Endothelial cell of umbilical vein (primary cell): ENCODE results near the gene TGIF1. TPM values are rescaled to one million over a fixed set of nuclear protein-coding genes. Genes with fewer than 3 reads are reported as not detected.
A peak's percentile ranks its signal among the peaks of the same experiment; 100 is the strongest.
"Not testable (repeated sequence)": the region's sequence is repeated elsewhere in the genome, so short reads cannot be mapped to it uniquely, and the experiment has no call there.

Experiments
- BruUV-seq: library from RNA; stranded (reverse); fragments of 400-500 nt; replicated peaks from 2 replicates; lab custom pipeline; 2021; lab: Mats Ljungman, UMichigan
- CTCF ChIA-PET: fragments of 300-600, 350-600 bp; sonication (Branson Sonifier 250); formaldehyde crosslinking; loops from one replicate; lab custom pipeline; 2021; ENCODE audit warnings: antibody characterized with exemption, inconsistent platforms; lab: Charles Lee
- POLR2A ChIA-PET: fragments of 300-600, 350-600 bp; sonication (Branson Sonifier 250); formaldehyde crosslinking; loops from one replicate; lab custom pipeline; 2021; ENCODE audit warnings: antibody characterized with exemption, inconsistent platforms; lab: Charles Lee
- DNase-seq: peaks from one replicate; pipeline ENCODE4 v3.0.0-alpha.2; 2011; ENCODE audit warnings: low read depth, low spot score
- FAIRE-seq: peaks from 2 replicates; lab custom pipeline; 2011; peaks lifted over from hg19 to GRCh38; lab: Jason Lieb, UNC
- H2AFZ ChIP-seq: 2 replicates; pipeline ENCODE4 v1.6.0; 2012; ENCODE audit warnings: low read depth, low read length, control low read depth, inconsistent platforms
- H3K27ac ChIP-seq: 2 replicates; pipeline ENCODE4 v1.5.1; 2011; ENCODE audit warnings: low read depth, mild to moderate bottlenecking, control low read depth, low read length, moderate library complexity; ENCODE audit not compliant: insufficient read depth
- H3K27me3 ChIP-seq, 2 experiments: 2 replicates each; pipeline versions ENCODE4 v1.6.0 to v1.6.1; 2011; ENCODE audit warnings: low read length in 2 of 2, mixed read lengths in 1 of 2; ENCODE audit not compliant: control insufficient read depth in 2 of 2, insufficient read depth in 2 of 2
- H3K36me3 ChIP-seq, 2 experiments: 2 replicates in 1 of 2; 3 replicates in 1 of 2; pipeline ENCODE4 v1.5.1; 2011; ENCODE audit warnings: low read length in 2 of 2, mild to moderate bottlenecking in 1 of 2, moderate library complexity in 1 of 2; ENCODE audit not compliant: control insufficient read depth in 2 of 2, insufficient read depth in 2 of 2; ENCODE audit errors: extremely low read depth in 1 of 2
- H3K4me1 ChIP-seq: 3 replicates; pipeline ENCODE4 v1.5.1; 2011; ENCODE audit warnings: mild to moderate bottlenecking, low read length; ENCODE audit not compliant: control insufficient read depth, insufficient read depth; ENCODE audit errors: extremely low read depth
- H3K4me2 ChIP-seq: 2 replicates; pipeline ENCODE4 v1.6.1; 2011; ENCODE audit warnings: low read length, control low read depth, mixed read lengths; ENCODE audit not compliant: insufficient read depth
- H3K4me3 ChIP-seq, 3 experiments: fragments of 200-600 bp in 1 of 3; sonication (generic), shearing (Covaris generic) in 1 of 3; replicated peaks in 1 of 3; 2 replicates each; pipeline ENCODE4 v1.5.1; 2011 to 2016; ENCODE audit warnings: control low read depth in 3 of 3, low read length in 3 of 3, mild to moderate bottlenecking in 2 of 3, inconsistent platforms in 1 of 3, low read depth in 1 of 3, moderate library complexity in 1 of 3; ENCODE audit not compliant: insufficient read depth in 1 of 3
- H3K79me2 ChIP-seq: 2 replicates; pipeline ENCODE4 v1.6.0; 2012; ENCODE audit warnings: low read length, inconsistent platforms; ENCODE audit not compliant: control insufficient read depth, insufficient read depth
- H3K9ac ChIP-seq: replicated peaks from 2 replicates; pipeline ENCODE3; 2011; ENCODE audit warnings: low read length, control low read depth; ENCODE audit not compliant: insufficient read depth; ENCODE audit errors: extremely low read depth
- H3K9me1 ChIP-seq: replicated peaks from 3 replicates; pipeline ENCODE4 v1.6.0; 2011; ENCODE audit warnings: mild to moderate bottlenecking, low read length; ENCODE audit not compliant: control insufficient read depth, insufficient read depth; ENCODE audit errors: extremely low read depth
- H3K9me3 ChIP-seq: replicated peaks from 2 replicates; pipeline ENCODE4 v1.5.1; 2012; ENCODE audit warnings: low read length, inconsistent platforms; ENCODE audit not compliant: control insufficient read depth, insufficient read depth
- H4K20me1 ChIP-seq: replicated peaks from 2 replicates; pipeline ENCODE3; 2011; ENCODE audit warnings: mild to moderate bottlenecking, low read length; ENCODE audit not compliant: control insufficient read depth, insufficient read depth; ENCODE audit errors: extremely low read depth
- EZH2 ChIP-seq: IDR thresholded peaks from 2 replicates; pipeline ENCODE4 v1.6.1; 2012; ENCODE audit warnings: borderline replicate concordance, low read depth, mild to moderate bottlenecking, moderate library complexity, low read length, inconsistent platforms; ENCODE audit not compliant: severe bottlenecking
- FOS ChIP-seq: IDR thresholded peaks from 2 replicates; pipeline ENCODE4 v1.6.1; 2011; ENCODE audit warnings: mild to moderate bottlenecking, low read length, moderate library complexity, borderline replicate concordance; ENCODE audit not compliant: insufficient read depth
- GATA2 ChIP-seq: IDR thresholded peaks from 2 replicates; pipeline ENCODE4 v1.7.0; 2011; ENCODE audit warnings: low read depth, mild to moderate bottlenecking, moderate library complexity, mixed read lengths, low read length; ENCODE audit not compliant: insufficient read length, insufficient read depth
- JUN ChIP-seq: IDR thresholded peaks from 2 replicates; pipeline ENCODE4 v1.6.1; 2011; ENCODE audit warnings: borderline replicate concordance, low read depth; ENCODE audit not compliant: insufficient read length, insufficient read depth
- MYC ChIP-seq: IDR thresholded peaks from one replicate; pipeline ENCODE4 v1.6.1; 2011; ENCODE audit warnings: mild to moderate bottlenecking, low read depth, low read length
- POLR2A ChIP-seq: IDR thresholded peaks from 2 replicates; pipeline ENCODE4 v1.6.1; 2012; ENCODE audit warnings: low read depth, mild to moderate bottlenecking, control low read depth, low read length
- POLR2AphosphoS5 ChIP-seq: IDR thresholded peaks from 2 replicates; pipeline ENCODE4 v1.6.1; 2012; ENCODE audit warnings: low read depth, mild to moderate bottlenecking, control low read depth, low read length, moderate library complexity; ENCODE audit not compliant: insufficient read depth
- dilution Hi-C: fragments of 300-500 bp; cut with MboI; formaldehyde crosslinking; loops from one replicate; pipeline ENCODE4 v1.15.0; 2019; ENCODE audit warnings: low sequenced_read_pairs; ENCODE audit not compliant: extremely low pct_ligation_motif_present
- intact Hi-C: fragments of 100-400 bp; cut with micrococcal nuclease; formaldehyde crosslinking; loops from one replicate; pipeline ENCODE4 v1.10.0; 2022
- polyA plus RNA-seq, 4 experiments: library from polyadenylated mRNA; depleted of rRNA in 3 of 4; stranded (reverse) in 3 of 4; unstranded in 1 of 4; fragments of >200 nt; gene quantifications; 2 replicates each; pipeline versions ENCODE4 v1.2.1 to v1.2.3, GENCODE V29; 2011 to 2012; ENCODE audit warnings: missing spikeins in 1 of 4
- total RNA-seq: library from RNA; stranded (reverse); gene quantifications from 2 replicates; pipeline ENCODE4 v1.2.3, GENCODE V29; 2021

The TGIF1 gene
- total and polyA plus RNA-seq, 2 donors (not counting 3 experiments of a cell fraction or from before 2014, with no cell fraction given) = 75.6 to 96.6 TPM

- BruUV-seq = no TSS peak
- dilution Hi-C loops = no loop called here
- TF ChIP-seq JUN (no peak), POLR2A (no peak), EZH2 (no peak), POLR2AphosphoS5 (no peak), GATA2 (no peak), FOS (no peak), MYC (no peak)
- ChIA-PET CTCF (interaction anchor here (0.6 to 1.2 kb wide), 6 partner anchors 10 to 738 kb away, joined by 3 to 4 read pairs (median 3); no protein-coding TSS in a partner anchor), POLR2A (interaction anchor here (1.0 kb wide), 1 partner anchor 85 kb away, joined by 3 read pairs; no protein-coding TSS in a partner anchor)
- DNase-seq = no peak
- Histone ChIP-seq H4K20me1 (no peaks in the 10 kb centered on the region), H3K4me2 (no peak overlapping the region), H3K9me3 (no peaks in the 10 kb centered on the region), H3K4me3 (no peak overlapping the region), H3K27ac (no peak overlapping the region), H2AFZ (no peak overlapping the region), H3K36me3 (no peaks in the 10 kb centered on the region), H3K79me2 (no peaks in the 10 kb centered on the region), H3K9me1 (no peaks in the 10 kb centered on the region), H3K4me1 (peaks cover 5% of the 10 kb centered on the region), H3K27me3 (no peaks in the 10 kb centered on the region), H3K9ac (no peak overlapping the region)
- no peak for FAIRE-seq
- intact Hi-C loops = no loop called here
Observed at GRCh38 chr18:3410273-3410672, 39.7 kb upstream of the TGIF1 start.

GRCh38 chr18:3410876-3411275 is 39.1 kb upstream of the TGIF1 start:
- H3K4me1 ChIP-seq, H4K20me1 ChIP-seq, H3K27ac ChIP-seq, H3K79me2 ChIP-seq, H2AFZ ChIP-seq, dilution Hi-C loops, intact Hi-C loops, H3K9me1 ChIP-seq, H3K27me3 ChIP-seq, H3K36me3 ChIP-seq, H3K9ac ChIP-seq, H3K4me3 ChIP-seq, DNase-seq, H3K4me2 ChIP-seq, BruUV-seq, H3K9me3 ChIP-seq: not testable (repeated sequence)
- POLR2A ChIA-PET = interaction anchor here (1.0 kb wide), 1 partner anchor 84 kb away, joined by 3 read pairs; no protein-coding TSS in a partner anchor
- CTCF ChIA-PET = interaction anchor here (0.8 to 1.2 kb wide), 3 partner anchors 11 to 182 kb away, joined by 3 read pairs; no protein-coding TSS in a partner anchor
- FAIRE-seq = peak; percentile 38
